ENCODE results near the gene ARHGAP9.
"Not testable (repeated sequence)": the region's sequence is repeated elsewhere in the genome, so short reads cannot be mapped to it uniquely, and the experiment has no call there.

The ARHGAP9 gene

DNA sequence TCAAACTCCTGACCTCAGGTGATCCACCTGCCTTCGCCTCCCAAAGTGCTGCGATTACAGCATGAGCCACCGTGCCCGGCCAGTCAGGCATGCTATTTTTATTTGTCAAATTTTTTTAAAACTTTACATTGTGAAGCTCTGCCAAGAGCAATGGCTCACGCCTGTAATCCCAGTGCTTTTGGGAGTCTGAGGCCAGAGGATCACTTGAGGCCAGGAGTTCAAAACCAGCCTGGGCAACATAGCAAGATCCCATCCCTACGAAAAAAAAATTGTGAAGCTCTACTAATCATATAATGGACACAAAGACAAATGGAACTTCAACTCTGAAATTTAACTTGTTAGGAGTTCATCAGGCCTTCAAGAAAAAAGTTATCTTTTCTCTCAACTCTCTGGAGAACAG, 50.7 kb downstream of the ARHGAP9 start:
- H3K27me3 Mint-ChIP-seq (ENCODE audit: low read depth) = no peaks in the 10 kb centered on the region
- peaks cover 14% of the 10 kb centered on the region for H3K36me3 Mint-ChIP-seq (ENCODE audit: low read depth)
- no peak for DNase-seq (ENCODE audit: low spot score)
- peak overlapping the region; percentile 99 for H3K4me3 Mint-ChIP-seq
- H3K4me1 Mint-ChIP-seq (ENCODE audit: low read depth) = peaks cover 27% of the 10 kb centered on the region
- H3K9me3 Mint-ChIP-seq = no peaks in the 10 kb centered on the region
- H3K27ac Mint-ChIP-seq = peak overlapping the region; percentile 85

DNA sequence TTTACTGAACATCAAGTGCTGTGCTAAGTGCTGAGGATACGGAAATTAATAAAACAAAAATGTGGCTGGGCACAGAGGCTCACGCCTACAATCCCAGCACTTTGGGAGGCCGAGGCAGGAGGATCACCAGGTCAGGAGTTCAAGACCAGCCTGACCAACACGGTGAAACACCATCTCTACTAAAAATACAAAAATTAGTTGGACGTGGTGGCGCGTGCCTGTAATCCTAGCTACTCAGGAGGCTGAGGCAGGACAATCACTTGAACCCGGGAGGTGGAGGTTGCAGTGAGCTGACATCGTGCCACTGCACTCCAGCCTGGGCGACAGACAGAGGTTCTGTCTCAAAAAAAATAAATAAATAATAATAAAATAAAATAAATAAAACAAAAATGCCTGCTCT, 52.7 kb downstream of the ARHGAP9 start:
- not testable (repeated sequence) for H3K9me3 Mint-ChIP-seq; H3K27me3 Mint-ChIP-seq (ENCODE audit: low read depth); H3K4me3 Mint-ChIP-seq; H3K27ac Mint-ChIP-seq; DNase-seq (ENCODE audit: low spot score)
- Mint-ChIP-seq H3K4me1 (ENCODE audit: low read depth) (peaks cover 25% of the 10 kb centered on the region), H3K36me3 (ENCODE audit: low read depth) (peaks cover 21% of the 10 kb centered on the region)
